Pons (tissue), 1 donor: ENCODE results near the gene LTB4R.
A peak's percentile ranks its signal among the peaks of the same experiment; 100 is the strongest.
"Not testable (repeated sequence)": the region's sequence is repeated elsewhere in the genome, so short reads cannot be mapped to it uniquely, and the experiment has no call there.

Experiments used
- DNase-seq: peaks from one replicate; pipeline ENCODE4 v3.0.0-alpha.2; 2016; ENCODE audit warnings: low spot score

Gene LTB4R

GRCh38 chr14:24323341-24323740 is 12.0 kb downstream of the LTB4R start:
- no peak for DNase-seq

GRCh38 chr14:24324024-24324423 is 12.7 kb downstream of the LTB4R start:
- no peak for DNase-seq

GRCh38 chr14:24325041-24325530 is 13.8 kb downstream of the LTB4R start:
- no peak for DNase-seq

GRCh38 chr14:24325963-24326362 is 14.7 kb downstream of the LTB4R start:
- DNase-seq: no peak

- no peak for DNase-seq
These were observed 16.0 kb downstream of the LTB4R start for GRCh38 chr14:24327303-24327702.

GRCh38 chr14:24327914-24328313 is 16.6 kb downstream of the LTB4R start:
- DNase-seq: not testable (repeated sequence)

GRCh38 chr14:24329073-24329663 is 17.9 kb downstream of the LTB4R start:
- DNase-seq: no peak

GRCh38 chr14:24329736-24330135 is 18.4 kb downstream of the LTB4R start:
- peak; percentile 58 for DNase-seq

GRCh38 chr14:24330973-24331674 is 19.8 kb downstream of the LTB4R start:
- no peak for DNase-seq

- DNase-seq: no peak
These were observed 20.5 kb downstream of the LTB4R start for GRCh38 chr14:24331731-24332267.

GRCh38 chr14:24332268-24332993 is 21.1 kb downstream of the LTB4R start:
- DNase-seq: peak; percentile 64

- no peak for DNase-seq
These were observed 23.4 kb downstream of the LTB4R start, which contains the start of gene ADCY4 for GRCh38 chr14:24334431-24335291. TSS of gene ADCY4 (minus strand) at chr14:24335071. CDS start at chr14:24334652, 419 bp downstream.

- no peak for DNase-seq
These were observed 24.3 kb downstream of the LTB4R start for GRCh38 chr14:24335461-24336171.

GRCh38 chr14:24337144-24337823 is 26.0 kb downstream of the LTB4R start:
- no peak for DNase-seq

GRCh38 chr14:24337824-24338175 is 26.5 kb downstream of the LTB4R start:
- no peak for DNase-seq

GRCh38 chr14:24338843-24339242 is 27.5 kb downstream of the LTB4R start:
- no peak for DNase-seq

- peak; percentile 22 for DNase-seq
These were observed 28.2 kb downstream of the LTB4R start, which contains the start of gene RIPK3 for GRCh38 chr14:24339284-24340151. TSS of gene RIPK3 (minus strand) at chr14:24339991. CDS start at chr14:24339826, 165 bp downstream.

- no peak for DNase-seq
These were observed 29.3 kb downstream of the LTB4R start for GRCh38 chr14:24340606-24341005.

GRCh38 chr14:24342889-24343288 is 31.6 kb downstream of the LTB4R start:
- DNase-seq: no peak
